Bronchial epithelial cell (primary cell): ENCODE measurements around the gene ARHGAP8. TPM values are rescaled to one million over a fixed set of nuclear protein-coding genes. Genes with fewer than 3 reads are reported as not detected.

ENCODE experiments used
- DNase-seq: peaks from one replicate; pipeline ENCODE4 v3.0.0-alpha.2; 2010; ENCODE audit warnings: low read depth
- FAIRE-seq: peaks from 2 replicates; lab custom pipeline; 2011; peaks lifted over from hg19 to GRCh38; lab: Jason Lieb, UNC
- H3K27me3 ChIP-seq: 2 replicates; pipeline ENCODE4 v1.5.1; 2011; ENCODE audit warnings: low read length; ENCODE audit not compliant: control insufficient read depth, insufficient read depth
- H3K36me3 ChIP-seq: 2 replicates; pipeline ENCODE4 v1.5.1; 2011; ENCODE audit warnings: low read length; ENCODE audit not compliant: control insufficient read depth, insufficient read depth
- H3K4me3 ChIP-seq: 2 replicates; pipeline ENCODE4 v1.5.1; 2011; ENCODE audit warnings: mild to moderate bottlenecking, low read depth, low read length, control low read depth
- CTCF ChIP-seq: IDR thresholded peaks from 2 replicates; pipeline ENCODE4 v1.5.1; 2011; ENCODE audit warnings: mild to moderate bottlenecking, moderate library complexity, low read length, control low read depth, inconsistent platforms; ENCODE audit not compliant: insufficient read depth, severe bottlenecking
- total RNA-seq: library from RNA; depleted of rRNA; stranded (reverse); fragments of >200 nt; gene quantifications from 2 replicates; pipeline ENCODE4 v1.2.1, GENCODE V29; 2014

Gene ARHGAP8
- total RNA-seq, 1 donor from 2014 or later: 15.0 TPM

DNA sequence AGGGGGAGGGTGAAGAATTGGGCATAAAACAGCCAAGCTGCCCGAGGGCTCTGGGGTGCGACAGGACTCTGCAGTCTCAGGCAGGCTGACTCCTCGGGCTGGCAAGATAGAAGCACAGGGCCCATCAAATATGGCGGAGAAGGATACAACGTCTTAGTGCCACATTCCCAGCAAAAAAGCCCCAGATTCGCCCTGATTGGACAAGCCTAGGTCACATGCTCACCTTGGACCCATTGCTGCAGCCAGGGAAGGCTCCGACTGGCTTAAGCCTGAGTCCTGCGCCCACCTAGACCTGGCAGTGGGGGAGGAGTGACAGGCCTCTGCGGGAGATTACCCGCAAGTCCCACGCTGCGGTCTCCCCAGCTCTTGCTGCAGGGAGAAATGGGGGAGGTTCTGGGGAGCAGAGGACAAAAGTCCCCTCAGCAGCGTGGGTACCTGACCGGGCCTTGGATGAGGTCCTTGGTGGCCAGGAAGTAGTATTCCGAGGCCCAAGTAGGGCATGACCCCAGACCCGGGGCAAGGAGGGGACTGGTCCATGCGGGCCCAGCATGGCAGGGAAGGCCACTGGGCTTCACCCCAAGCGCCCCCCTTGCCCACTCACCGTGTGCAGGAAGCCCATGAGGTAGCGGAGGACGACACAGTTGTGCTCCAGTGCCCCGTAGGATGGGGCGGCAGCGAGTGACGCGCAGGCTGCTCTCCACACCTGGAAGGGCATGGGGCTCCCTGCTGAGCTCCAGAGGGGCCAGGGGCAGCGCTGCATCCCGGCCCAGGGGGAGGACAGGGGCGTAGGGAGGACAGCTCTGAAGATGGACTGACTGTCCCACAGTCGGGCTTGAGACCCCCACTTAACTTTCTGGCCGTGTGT is 113.0 kb downstream of the ARHGAP8 start:
- no peak for DNase-seq
- no peak overlapping the region for H3K4me3 ChIP-seq
- TF ChIP-seq CTCF: no peak
- H3K27me3 ChIP-seq: no peaks in the 10 kb centered on the region
- no peak for FAIRE-seq
- H3K36me3 ChIP-seq: peaks cover 1% of the 10 kb centered on the region

DNA sequence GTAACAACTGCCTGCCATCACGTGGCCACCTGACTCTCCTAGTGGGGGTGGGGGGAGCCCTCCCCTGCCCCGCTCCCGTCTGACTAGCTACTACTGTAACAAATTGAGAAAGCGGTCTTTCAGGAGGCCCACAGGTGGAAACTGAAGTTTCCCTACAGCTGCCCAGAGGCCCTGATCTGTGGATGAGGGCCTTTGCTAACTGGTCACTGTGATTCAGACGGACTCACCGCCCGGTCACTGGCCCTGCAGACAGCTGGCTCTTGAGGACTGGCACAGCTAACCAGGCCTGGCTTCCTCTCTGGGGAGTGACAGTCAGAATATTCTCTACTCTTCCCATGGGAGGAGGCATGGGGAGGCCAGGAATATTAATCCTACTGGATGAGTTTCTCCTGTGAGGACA is 116.8 kb downstream of the ARHGAP8 start:
- no peak overlapping the region for H3K4me3 ChIP-seq
- no peak for TF ChIP-seq CTCF
- no peaks in the 10 kb centered on the region for H3K27me3 ChIP-seq
- DNase-seq (no peak), FAIRE-seq (no peak)
- no peaks in the 10 kb centered on the region for H3K36me3 ChIP-seq

GRCh38 chr22:44870021-44870420 is 117.6 kb downstream of the ARHGAP8 start:
- FAIRE-seq: peak; percentile 62
- Histone ChIP-seq H3K27me3 (no peaks in the 10 kb centered on the region), H3K36me3 (no peaks in the 10 kb centered on the region), H3K4me3 (no peak overlapping the region)
- no peak for TF ChIP-seq CTCF
- peak; percentile 75 for DNase-seq

DNA sequence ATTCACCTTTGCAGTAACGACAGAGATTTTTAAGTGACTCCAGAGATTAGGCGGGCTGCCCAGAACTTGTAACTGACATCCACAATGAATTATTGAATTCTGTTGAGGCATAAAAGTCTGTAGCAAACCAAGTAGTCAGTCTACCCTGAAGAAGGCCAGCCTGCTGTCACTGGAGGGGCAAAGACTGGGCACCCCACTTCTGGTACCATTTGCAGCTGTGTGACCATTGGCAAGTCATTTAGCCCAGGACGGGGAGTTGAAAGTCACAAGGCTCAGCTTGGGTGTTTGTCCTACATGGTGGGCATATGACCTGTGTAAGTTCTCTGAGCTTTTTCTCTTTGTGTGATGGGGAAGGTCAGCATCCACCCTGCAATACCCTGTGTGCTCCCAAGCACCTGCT is 119.4 kb downstream of the ARHGAP8 start:
- no peaks in the 10 kb centered on the region for H3K36me3 ChIP-seq
- no peak for FAIRE-seq
- TF ChIP-seq CTCF: no peak

DNA sequence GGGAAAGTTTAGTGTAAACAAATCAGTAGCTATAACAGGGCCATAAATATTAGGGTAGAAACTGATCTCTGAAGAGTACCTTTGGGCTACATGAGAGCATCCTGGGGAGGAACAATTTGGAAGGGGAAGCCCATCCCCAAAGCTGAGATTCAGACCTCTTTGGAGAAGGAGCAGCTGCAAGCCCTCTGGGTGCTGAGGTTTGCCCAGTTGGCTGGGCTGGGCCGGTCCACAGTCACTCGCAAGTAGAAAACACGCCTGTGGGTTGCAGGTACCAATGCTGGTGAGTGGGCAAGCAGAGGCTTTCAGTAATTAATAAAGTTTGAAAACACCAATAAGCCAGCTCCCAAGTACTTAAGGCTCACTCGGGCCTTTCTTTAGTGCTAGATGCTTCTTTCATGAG is 124.5 kb downstream of the ARHGAP8 start:
- Histone ChIP-seq H3K4me3 (no peak overlapping the region), H3K27me3 (no peaks in the 10 kb centered on the region), H3K36me3 (no peaks in the 10 kb centered on the region)
- TF ChIP-seq CTCF: no peak
- DNase-seq (no peak), FAIRE-seq (no peak)

More for the DNA sequence above, 119.4 kb downstream of the ARHGAP8 start:
- DNase-seq: no peak
- Histone ChIP-seq H3K4me3 (no peak overlapping the region), H3K27me3 (no peaks in the 10 kb centered on the region)
